Chondrocyte (in vitro differentiated cells): ENCODE results near the gene TMEM164. TPM values are rescaled to one million over a fixed set of nuclear protein-coding genes. Genes with fewer than 3 reads are reported as not detected.

Source experiments
- DNase-seq: peaks from one replicate; pipeline ENCODE4 v3.0.0; 2021; ENCODE audit warnings: mixed read lengths, low spot score
- H3K27ac Mint-ChIP-seq: one replicate; pipeline ENCODE4 v1.8.0; 2021; ENCODE audit warnings: mild to moderate bottlenecking, moderate library complexity, mixed read lengths; ENCODE audit not compliant: unreplicated experiment
- H3K27me3 Mint-ChIP-seq: 2 replicates; pipeline ENCODE4 v1.8.0; 2021; ENCODE audit warnings: low read depth, mixed read lengths
- H3K36me3 Mint-ChIP-seq: 2 replicates; pipeline ENCODE4 v1.8.0; 2021; ENCODE audit warnings: low read depth, mixed read lengths
- H3K4me1 Mint-ChIP-seq: 2 replicates; pipeline ENCODE4 v1.8.0; 2021; ENCODE audit warnings: low read depth, mild to moderate bottlenecking, mixed read lengths
- H3K4me3 Mint-ChIP-seq: one replicate; pipeline ENCODE4 v1.8.0; 2021; ENCODE audit warnings: mild to moderate bottlenecking, moderate library complexity, mixed read lengths; ENCODE audit not compliant: unreplicated experiment
- H3K9me3 Mint-ChIP-seq: 2 replicates; pipeline ENCODE4 v1.8.0; 2021; ENCODE audit warnings: low read depth, mixed read lengths
- total RNA-seq: library from RNA; stranded (reverse); gene quantifications from 3 replicates; pipeline ENCODE4 v1.2.1, GENCODE V29; 2021
- TF ChIP-seq, protein P1 (sequence below): fragments of 200-600 bp; sonication (generic); IDR thresholded peaks from 2 replicates; pipeline ENCODE4 v1.5.0; 2021; ENCODE audit warnings: antibody characterized with exemption, mild to moderate bottlenecking, moderate library complexity

The TMEM164 gene
- total RNA-seq, 1 donor from 2014 or later, result 11.8 TPM

DNA sequence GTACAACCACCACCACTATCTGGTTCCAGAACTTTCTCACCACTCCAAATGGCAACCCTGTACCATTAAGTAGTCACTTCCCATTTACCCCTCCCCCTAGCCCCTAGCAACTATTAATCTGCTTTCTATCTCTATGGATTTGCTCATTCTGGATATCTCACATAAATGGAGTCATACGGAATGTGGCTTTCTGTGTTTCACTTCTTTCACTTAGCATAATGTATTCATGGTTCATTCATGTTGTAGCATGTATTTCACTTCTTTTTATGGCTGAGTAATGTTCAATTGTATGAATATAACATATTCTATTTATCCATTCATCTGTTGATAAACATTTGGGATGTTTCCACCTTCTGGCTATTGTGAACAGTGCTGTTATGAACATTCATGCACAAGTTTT, 210.3 kb downstream of the TMEM164 start:
- Mint-ChIP-seq H3K27ac (no peak overlapping the region), H3K4me1 (peaks cover 41% of the 10 kb centered on the region), H3K36me3 (peaks cover 2% of the 10 kb centered on the region), H3K27me3 (no peaks in the 10 kb centered on the region), H3K4me3 (no peak overlapping the region), H3K9me3 (no peaks in the 10 kb centered on the region)
- no peak for DNase-seq
- TF ChIP-seq, protein P1, sequence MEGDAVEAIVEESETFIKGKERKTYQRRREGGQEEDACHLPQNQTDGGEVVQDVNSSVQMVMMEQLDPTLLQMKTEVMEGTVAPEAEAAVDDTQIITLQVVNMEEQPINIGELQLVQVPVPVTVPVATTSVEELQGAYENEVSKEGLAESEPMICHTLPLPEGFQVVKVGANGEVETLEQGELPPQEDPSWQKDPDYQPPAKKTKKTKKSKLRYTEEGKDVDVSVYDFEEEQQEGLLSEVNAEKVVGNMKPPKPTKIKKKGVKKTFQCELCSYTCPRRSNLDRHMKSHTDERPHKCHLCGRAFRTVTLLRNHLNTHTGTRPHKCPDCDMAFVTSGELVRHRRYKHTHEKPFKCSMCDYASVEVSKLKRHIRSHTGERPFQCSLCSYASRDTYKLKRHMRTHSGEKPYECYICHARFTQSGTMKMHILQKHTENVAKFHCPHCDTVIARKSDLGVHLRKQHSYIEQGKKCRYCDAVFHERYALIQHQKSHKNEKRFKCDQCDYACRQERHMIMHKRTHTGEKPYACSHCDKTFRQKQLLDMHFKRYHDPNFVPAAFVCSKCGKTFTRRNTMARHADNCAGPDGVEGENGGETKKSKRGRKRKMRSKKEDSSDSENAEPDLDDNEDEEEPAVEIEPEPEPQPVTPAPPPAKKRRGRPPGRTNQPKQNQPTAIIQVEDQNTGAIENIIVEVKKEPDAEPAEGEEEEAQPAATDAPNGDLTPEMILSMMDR, result no peak

DNA sequence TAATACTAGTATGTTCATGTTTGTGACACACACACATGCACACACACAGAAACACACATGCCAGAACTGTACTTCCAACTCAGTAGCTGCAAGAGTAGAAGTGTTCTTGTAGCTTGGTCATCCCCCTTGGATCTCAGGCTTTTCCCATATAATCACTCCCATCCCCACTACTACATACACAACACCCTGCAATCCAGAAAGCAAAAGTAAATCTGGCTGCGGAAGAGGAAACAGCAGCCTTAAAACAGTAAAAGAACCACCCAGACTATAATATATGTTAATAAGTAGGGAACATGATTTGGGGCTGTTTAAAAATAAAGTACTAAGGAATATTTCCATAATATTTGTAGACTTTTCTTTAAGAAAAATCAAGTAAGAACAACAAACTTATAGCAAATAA, 211.8 kb downstream of the TMEM164 start:
- Mint-ChIP-seq H3K4me1 (peaks cover 42% of the 10 kb centered on the region), H3K27ac (peak overlapping the region; percentile 3), H3K4me3 (no peak overlapping the region), H3K36me3 (peaks cover 2% of the 10 kb centered on the region), H3K27me3 (no peaks in the 10 kb centered on the region), H3K9me3 (no peaks in the 10 kb centered on the region)
- TF ChIP-seq, protein P1, result no peak
- no peak for DNase-seq

DNA sequence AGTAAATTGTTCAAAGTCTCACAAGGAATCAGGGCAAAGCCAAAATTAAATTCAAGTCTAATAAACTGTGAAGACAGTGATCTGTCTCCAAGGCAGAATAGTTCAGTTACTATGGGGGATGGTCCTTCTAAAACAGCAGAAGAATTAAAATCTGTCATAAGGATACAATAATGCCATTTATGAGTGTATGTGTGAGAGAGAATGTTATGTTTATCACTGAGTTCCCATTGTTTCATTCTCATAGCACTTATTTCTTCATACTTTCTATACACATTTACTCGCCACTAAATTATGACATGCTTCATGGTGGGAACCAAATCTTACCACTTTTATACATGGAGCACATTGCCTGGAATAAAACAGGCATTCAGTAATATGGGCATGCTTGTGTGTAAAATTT, 212.5 kb downstream of the TMEM164 start:
- Mint-ChIP-seq H3K27ac (peak overlapping the region; percentile 46), H3K27me3 (no peaks in the 10 kb centered on the region), H3K4me1 (peaks cover 36% of the 10 kb centered on the region), H3K9me3 (no peaks in the 10 kb centered on the region), H3K36me3 (peaks cover 2% of the 10 kb centered on the region), H3K4me3 (no peak overlapping the region)
- TF ChIP-seq, protein P1, result no peak
- no peak for DNase-seq

DNA sequence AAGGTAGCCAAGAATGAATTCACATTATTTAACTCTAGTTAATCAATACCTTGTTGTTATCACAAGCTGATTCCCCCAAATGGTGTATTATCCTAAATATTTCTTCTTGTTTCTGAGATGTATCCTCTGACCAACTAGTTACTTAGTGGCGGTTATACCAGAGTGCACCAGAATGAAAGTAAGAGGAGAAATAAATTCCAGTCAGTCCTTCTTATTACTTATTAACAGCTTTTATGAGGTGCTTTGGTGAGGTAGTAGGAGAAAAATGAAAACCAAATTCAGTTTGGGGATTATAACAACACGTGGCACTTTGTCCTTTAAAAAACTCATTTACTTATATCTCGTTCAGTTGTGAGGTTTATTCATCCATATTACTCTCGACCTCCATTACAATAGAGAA, 213.1 kb downstream of the TMEM164 start:
- H3K4me1 Mint-ChIP-seq, result peaks cover 31% of the 10 kb centered on the region
- H3K4me3 Mint-ChIP-seq, result no peak overlapping the region
- H3K9me3 Mint-ChIP-seq, result no peaks in the 10 kb centered on the region
- peak overlapping the region; percentile 46 for H3K27ac Mint-ChIP-seq
- H3K27me3 Mint-ChIP-seq, result no peaks in the 10 kb centered on the region
- TF ChIP-seq, protein P1, result no peak
- no peak for DNase-seq
- H3K36me3 Mint-ChIP-seq, result peaks cover 2% of the 10 kb centered on the region

DNA sequence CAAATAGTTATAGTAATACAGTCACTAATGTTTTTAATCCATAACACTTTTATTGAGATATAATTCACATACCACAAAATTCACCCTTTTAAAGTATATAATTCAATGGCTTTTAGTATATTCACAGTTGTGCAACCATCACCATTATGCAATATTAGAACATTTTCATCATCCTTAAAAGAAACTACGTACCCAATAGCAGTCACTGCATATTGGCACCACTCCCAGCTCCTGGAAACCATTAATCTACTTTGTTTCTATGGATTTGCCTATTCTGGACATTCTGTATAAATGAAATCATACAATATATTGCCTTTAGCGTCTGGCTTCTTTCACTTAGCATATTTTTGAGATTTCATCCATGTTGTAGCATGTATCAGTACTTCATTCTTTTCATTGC, 215.7 kb downstream of the TMEM164 start:
- TF ChIP-seq, protein P1, result no peak
- H3K9me3 Mint-ChIP-seq, result no peaks in the 10 kb centered on the region
- H3K4me3 Mint-ChIP-seq, result no peak overlapping the region
- no peak for DNase-seq
- no peak overlapping the region for H3K27ac Mint-ChIP-seq
- peaks cover 2% of the 10 kb centered on the region for H3K36me3 Mint-ChIP-seq
- H3K27me3 Mint-ChIP-seq, result no peaks in the 10 kb centered on the region
- H3K4me1 Mint-ChIP-seq, result peaks cover 31% of the 10 kb centered on the region
